Tibial nerve (tissue), 4 donors: ENCODE results near the gene KMT2D.

ENCODE experiments used
- EP300 ChIP-seq, 2 donors: sonication (generic); formaldehyde crosslinking; IDR thresholded peaks; one replicate each; pipeline ENCODE4 v1.6.1; 2017; ENCODE audit warnings: antibody characterized with exemption in 2 of 2, mild to moderate bottlenecking in 1 of 2
- TF ChIP-seq, protein P1 (sequence below), 5 experiments: fragments of 200-600 bp in 3 of 5; fragments of 450-650 bp in 2 of 5; sonication (generic) in 3 of 5; IDR thresholded peaks; one replicate each; pipeline ENCODE4 v1.5.1; 2016 to 2019; ENCODE audit warnings: antibody characterized with exemption in 5 of 5, mild to moderate bottlenecking in 3 of 5, moderate library complexity in 2 of 5

DNA sequence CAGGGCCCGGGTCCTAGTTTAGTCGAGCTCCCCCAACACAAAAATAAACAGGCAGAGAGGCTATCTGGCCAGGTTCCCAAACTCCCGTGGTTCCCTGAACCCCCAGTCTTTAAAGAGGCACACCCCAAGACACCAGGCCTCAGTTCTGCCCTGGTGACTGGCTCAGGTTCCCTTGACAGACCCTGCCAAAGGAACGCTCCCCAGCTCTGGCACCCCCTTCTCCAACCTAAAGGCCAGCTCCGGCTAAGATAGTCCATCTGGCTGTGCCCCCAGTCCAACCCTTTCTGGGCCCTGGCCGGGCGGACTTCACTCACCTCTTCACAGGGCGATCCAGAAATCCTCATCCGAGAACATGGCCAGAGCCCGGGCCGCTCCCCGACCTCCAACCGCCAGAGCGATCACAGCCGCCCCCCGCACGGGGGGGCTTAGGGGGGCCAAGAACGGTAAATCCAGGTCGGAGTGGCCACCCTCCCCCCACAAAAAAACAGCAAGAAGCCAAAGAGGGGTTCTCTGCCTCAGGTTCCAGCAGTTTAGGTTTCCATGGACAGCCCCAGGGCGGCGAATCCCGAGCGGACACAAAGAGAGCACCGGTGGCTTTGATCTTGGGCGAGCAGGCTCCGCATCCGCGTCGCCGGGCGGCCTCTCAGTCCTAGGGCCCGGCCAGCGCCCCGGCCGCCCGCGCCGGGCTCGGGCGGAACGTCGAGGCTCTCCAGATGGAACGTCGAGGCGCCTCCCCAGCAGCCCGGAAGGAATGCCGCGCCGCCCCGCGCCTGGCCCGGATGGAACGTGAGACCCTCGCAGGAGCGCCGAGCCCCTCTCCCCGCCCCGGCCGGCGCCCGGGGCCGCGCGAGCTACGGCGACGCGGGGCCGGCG lies 1.1 kb downstream of the KMT2D start:
- TF ChIP-seq, protein P1, sequence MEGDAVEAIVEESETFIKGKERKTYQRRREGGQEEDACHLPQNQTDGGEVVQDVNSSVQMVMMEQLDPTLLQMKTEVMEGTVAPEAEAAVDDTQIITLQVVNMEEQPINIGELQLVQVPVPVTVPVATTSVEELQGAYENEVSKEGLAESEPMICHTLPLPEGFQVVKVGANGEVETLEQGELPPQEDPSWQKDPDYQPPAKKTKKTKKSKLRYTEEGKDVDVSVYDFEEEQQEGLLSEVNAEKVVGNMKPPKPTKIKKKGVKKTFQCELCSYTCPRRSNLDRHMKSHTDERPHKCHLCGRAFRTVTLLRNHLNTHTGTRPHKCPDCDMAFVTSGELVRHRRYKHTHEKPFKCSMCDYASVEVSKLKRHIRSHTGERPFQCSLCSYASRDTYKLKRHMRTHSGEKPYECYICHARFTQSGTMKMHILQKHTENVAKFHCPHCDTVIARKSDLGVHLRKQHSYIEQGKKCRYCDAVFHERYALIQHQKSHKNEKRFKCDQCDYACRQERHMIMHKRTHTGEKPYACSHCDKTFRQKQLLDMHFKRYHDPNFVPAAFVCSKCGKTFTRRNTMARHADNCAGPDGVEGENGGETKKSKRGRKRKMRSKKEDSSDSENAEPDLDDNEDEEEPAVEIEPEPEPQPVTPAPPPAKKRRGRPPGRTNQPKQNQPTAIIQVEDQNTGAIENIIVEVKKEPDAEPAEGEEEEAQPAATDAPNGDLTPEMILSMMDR (IDR thresholded peaks at IDR 0.05): no peak
- TF ChIP-seq EP300 (IDR thresholded peaks at IDR 0.05): no peak
